22Rv1 (cell line): ENCODE results near the gene GFRA1.
"Not testable (repeated sequence)": the region's sequence is repeated elsewhere in the genome, so short reads cannot be mapped to it uniquely, and the experiment has no call there.

Experiments used
- H3K27ac ChIP-seq: fragments of 450-650 bp; 2 replicates; pipeline ENCODE4 v1.5.1; 2017
- ZFX ChIP-seq: fragments of 450-650 bp; IDR thresholded peaks from 2 replicates; pipeline ENCODE4 v1.6.1; 2017; ENCODE audit warnings: antibody characterized with exemption, borderline replicate concordance
- TF ChIP-seq, protein P1 (sequence below): fragments of 450-650 bp; IDR thresholded peaks from 2 replicates; pipeline ENCODE4 v1.5.1; 2017; ENCODE audit warnings: mild to moderate bottlenecking

The GFRA1 gene

DNA sequence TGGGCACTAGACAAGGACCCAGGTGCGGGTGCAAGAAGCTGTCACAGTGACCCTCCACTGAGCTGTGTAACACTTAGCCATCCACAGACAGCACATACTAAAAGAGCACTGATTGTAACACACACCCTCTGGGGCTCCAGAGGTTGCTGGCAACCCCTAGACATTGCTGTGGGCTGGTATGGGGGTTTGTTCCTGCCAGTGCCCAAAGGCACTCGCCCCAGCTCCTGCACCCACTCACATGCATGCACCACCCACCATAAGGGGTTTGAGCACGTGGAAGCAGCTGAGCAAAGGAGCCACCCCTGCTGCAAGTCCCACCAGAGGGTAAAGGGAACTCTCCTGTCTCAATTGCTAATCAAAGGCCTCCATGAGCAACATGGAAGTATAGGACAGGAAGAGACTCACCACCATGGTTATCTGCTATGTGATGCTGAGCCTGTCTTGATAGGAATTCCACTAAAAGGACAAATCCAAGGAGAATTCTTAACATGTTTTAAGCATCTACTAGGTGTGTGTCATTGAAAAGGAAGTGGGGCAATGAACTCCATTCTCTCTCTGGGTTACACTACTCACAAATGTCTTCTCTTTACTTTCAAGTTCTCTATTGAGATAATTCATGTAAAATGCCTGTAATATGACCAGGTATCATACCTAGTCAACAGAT is 103.1 kb downstream of the GFRA1 start:
- no peak overlapping the region for H3K27ac ChIP-seq
- TF ChIP-seq, protein P1, sequence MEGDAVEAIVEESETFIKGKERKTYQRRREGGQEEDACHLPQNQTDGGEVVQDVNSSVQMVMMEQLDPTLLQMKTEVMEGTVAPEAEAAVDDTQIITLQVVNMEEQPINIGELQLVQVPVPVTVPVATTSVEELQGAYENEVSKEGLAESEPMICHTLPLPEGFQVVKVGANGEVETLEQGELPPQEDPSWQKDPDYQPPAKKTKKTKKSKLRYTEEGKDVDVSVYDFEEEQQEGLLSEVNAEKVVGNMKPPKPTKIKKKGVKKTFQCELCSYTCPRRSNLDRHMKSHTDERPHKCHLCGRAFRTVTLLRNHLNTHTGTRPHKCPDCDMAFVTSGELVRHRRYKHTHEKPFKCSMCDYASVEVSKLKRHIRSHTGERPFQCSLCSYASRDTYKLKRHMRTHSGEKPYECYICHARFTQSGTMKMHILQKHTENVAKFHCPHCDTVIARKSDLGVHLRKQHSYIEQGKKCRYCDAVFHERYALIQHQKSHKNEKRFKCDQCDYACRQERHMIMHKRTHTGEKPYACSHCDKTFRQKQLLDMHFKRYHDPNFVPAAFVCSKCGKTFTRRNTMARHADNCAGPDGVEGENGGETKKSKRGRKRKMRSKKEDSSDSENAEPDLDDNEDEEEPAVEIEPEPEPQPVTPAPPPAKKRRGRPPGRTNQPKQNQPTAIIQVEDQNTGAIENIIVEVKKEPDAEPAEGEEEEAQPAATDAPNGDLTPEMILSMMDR = no peak

DNA sequence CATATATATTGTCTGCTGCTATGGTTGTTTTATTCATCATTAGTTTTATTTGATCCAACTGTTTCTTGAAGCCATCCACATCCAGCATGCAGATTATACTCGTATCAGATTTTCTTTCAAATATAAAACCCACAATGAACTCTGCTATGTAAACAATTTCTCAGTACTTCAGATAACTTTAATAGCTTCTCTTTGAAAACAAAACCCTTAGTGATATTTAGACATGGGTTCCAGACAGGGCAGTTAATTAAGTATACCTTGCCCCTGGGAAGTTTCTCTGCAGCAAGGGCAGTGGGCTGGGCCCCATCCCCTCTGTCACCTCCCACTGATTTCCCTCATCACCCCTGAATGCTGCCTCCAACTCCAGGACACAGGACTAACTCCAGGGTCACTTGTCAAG is 104.3 kb downstream of the GFRA1 start:
- TF ChIP-seq, protein P1 = no peak
- no peak for TF ChIP-seq ZFX
- no peak overlapping the region for H3K27ac ChIP-seq

DNA sequence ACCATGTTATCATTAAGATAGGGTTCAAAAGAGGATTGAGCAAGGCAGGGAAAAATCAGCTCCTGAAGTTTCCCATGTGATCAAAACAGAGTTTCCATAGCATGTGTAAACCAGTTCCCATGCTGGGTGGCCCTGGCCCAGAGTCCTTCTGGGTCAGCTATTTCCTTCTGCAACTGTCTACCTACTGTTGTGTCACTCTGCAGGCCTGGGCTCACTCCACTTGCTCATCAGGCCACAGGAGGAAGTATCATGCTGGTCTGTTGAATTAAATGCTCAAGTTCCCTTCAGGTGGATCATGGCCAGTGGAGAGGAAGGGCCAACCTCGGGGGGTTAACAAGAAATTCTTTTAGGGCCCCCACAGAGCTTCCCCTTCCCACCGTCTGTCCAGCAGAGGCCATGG is 104.7 kb downstream of the GFRA1 start:
- no peak for TF ChIP-seq ZFX
- TF ChIP-seq, protein P1 = no peak
- no peak overlapping the region for H3K27ac ChIP-seq

DNA sequence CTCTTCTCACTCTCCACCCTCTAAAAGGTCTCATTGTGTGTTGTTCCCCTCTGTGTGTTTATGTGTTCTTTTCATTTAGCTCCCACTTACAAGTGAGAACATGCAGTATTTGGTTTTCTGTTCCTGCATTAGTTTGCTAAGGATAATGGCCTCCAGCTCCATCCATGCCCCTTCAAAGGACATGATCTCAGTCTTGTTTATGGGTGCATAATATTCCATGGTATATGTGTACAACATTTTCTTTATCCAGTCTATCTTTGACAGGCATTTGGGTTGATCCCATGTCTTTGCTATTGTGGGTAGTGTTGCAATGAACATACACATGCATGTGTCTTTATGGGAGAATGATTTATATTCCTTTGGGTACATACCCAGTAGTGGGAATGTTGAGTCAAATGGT is 107.1 kb downstream of the GFRA1 start:
- not testable (repeated sequence) for H3K27ac ChIP-seq

DNA sequence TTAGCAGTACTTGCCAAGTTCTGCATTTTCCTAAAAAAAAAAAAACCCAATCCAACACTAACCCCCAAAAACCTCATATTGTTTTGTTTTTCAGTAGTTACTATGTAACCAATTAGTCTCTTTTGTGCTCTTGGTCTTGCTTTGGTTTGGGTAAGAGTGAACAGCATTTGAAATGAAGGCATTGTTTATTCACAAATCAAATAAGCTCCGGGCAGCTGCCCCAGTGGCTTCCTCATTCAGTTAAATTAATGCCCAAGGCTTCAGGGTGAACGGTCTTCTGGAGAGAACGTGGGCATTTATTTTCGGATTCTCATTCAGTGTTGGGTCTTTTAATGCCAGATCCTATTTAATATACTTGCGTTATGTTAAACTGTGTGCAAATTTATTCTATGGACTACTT is 108.7 kb downstream of the GFRA1 start:
- H3K27ac ChIP-seq = no peak overlapping the region
- TF ChIP-seq, protein P1 = no peak
- TF ChIP-seq ZFX = no peak

DNA sequence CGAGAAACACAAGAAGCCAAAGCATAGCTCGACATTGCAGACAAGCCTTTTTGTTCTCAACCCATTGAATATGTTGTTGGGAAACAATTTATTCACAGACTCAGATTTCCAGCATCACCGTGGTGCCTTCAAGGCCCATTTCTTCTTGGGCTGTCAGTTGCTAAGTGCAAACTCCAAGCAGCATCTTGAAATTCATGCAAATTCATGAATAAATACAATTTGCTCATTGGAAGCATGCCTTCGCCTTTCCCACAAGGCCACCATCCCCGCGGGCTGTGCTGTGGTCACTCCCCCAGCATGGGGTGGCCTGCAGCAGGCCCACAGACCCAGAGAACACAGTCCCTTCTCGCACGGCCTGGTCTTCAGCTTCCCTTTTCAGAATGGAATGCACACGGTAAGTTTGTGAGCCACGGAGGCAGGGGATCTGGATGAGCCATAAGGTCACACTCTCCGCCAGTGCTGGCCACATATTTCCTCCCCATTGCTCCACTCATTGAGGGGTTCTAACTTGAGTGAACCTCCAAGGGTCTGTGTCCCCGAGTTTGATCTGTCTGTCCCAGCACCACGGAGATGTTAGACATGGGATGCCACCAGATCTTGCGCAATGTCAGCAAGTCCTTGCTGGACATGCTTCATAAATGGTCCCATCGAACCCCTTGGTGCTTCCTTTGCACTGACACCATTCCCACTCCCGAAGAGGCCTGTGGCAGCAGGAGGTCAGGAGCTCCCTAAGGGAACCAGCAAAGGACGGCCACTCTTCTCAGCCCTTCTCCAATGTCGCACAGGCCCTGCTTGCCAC is 109.5 kb downstream of the GFRA1 start:
- TF ChIP-seq ZFX = no peak
- TF ChIP-seq, protein P1 = no peak
- no peak overlapping the region for H3K27ac ChIP-seq

DNA sequence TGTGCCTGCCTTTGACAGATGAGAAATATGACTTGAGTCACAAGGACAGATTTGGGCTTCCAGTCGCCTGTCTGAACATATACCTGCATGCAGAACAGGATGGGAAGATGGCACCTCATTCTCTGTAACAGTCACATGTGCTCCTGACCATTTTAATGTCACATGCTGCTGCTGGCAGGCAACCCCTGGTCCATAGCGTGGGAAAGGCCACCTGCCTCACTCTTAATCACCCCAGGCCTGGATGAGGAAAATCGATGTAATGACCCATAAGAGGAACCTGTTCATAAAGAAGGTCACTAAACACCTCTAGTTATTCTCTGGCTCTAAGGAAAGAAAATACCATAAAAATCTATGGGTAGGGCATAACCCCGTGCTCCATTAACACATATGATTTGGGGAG is 110.2 kb downstream of the GFRA1 start:
- H3K27ac ChIP-seq = no peak overlapping the region
- no peak for TF ChIP-seq ZFX
- TF ChIP-seq, protein P1 = no peak
